ENCODE measurements around the gene SEC23A.
A peak's percentile ranks its signal among the peaks of the same experiment; 100 is the strongest.
"Not testable (repeated sequence)": the region's sequence is repeated elsewhere in the genome, so short reads cannot be mapped to it uniquely, and the experiment has no call there.

The SEC23A gene

GRCh38 chr14:39080886-39081285, 22.1 kb downstream of the SEC23A start:
- DNase-seq (ENCODE audit: low read depth in 1 of 2, low spot score in 1 of 2) = no peak
- in situ Hi-C loops (cut with HindIII; ENCODE audit: low pct_unique_long_range_greater_than_20kb, low sequenced_read_pairs) = no loop called here
- no peak for TF ChIP-seq JUND (IDR thresholded peaks at IDR 0.05; ENCODE audit: low read depth)

GRCh38 chr14:39071096-39071495, 31.9 kb downstream of the SEC23A start:
- no peak for TF ChIP-seq JUND (IDR thresholded peaks at IDR 0.05; ENCODE audit: low read depth)
- DNase-seq (ENCODE audit: low read depth in 1 of 2, low spot score in 1 of 2) = no peak
- in situ Hi-C loops (cut with HindIII; ENCODE audit: low pct_unique_long_range_greater_than_20kb, low sequenced_read_pairs) = no loop called here

- DNase-seq (ENCODE audit: low read depth in 1 of 2, low spot score in 1 of 2) = no peak
Observed at GRCh38 chr14:39069923-39070322, 33.1 kb downstream of the SEC23A start.

DNA sequence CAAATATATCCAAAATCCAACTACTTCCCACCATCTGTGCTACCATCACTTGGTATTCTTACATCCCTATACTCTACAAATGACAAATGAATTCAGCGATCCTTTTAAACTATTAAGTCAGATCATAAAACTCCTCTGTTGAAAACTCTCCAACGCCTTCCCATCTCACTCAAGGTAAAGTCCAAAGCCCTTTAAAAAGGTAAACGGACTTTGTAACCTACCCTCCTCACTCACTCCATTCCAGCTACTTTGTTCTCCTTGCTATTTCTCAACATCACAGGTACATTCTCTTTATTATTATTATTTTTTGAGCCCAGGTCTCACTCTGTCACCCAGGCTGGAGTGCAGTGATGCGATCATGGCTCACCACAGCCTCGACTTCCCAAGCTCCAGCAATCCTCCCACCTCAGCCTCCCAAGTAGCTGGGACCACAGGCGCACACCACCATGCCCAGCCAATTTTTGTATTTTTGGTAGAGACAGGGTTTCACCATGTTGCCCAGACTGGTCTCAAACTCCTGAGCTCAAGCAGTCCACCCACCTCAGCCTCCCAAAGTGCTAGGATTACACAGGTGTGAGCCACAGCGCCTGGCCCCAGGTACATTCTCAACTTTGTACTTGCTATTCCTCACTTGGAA, 33.7 kb downstream of the SEC23A start:
- in situ Hi-C loops (cut with HindIII; ENCODE audit: low pct_unique_long_range_greater_than_20kb, low sequenced_read_pairs); DNase-seq (ENCODE audit: low read depth in 1 of 2, low spot score in 1 of 2): not testable (repeated sequence)

More at GRCh38 chr14:39069923-39070322, 33.1 kb downstream of the SEC23A start:
- TF ChIP-seq JUND (IDR thresholded peaks at IDR 0.05; ENCODE audit: low read depth) = no peak
- in situ Hi-C loops (cut with HindIII; ENCODE audit: low pct_unique_long_range_greater_than_20kb, low sequenced_read_pairs) = no loop called here

- TF ChIP-seq JUND (IDR thresholded peaks at IDR 0.05; ENCODE audit: low read depth) = no peak
- no peak for DNase-seq (ENCODE audit: low read depth in 1 of 2, low spot score in 1 of 2)
- in situ Hi-C loops (cut with HindIII; ENCODE audit: low pct_unique_long_range_greater_than_20kb, low sequenced_read_pairs) = no loop called here
Observed at GRCh38 chr14:39060818-39061437, 42.1 kb downstream of the SEC23A start.

DNA sequence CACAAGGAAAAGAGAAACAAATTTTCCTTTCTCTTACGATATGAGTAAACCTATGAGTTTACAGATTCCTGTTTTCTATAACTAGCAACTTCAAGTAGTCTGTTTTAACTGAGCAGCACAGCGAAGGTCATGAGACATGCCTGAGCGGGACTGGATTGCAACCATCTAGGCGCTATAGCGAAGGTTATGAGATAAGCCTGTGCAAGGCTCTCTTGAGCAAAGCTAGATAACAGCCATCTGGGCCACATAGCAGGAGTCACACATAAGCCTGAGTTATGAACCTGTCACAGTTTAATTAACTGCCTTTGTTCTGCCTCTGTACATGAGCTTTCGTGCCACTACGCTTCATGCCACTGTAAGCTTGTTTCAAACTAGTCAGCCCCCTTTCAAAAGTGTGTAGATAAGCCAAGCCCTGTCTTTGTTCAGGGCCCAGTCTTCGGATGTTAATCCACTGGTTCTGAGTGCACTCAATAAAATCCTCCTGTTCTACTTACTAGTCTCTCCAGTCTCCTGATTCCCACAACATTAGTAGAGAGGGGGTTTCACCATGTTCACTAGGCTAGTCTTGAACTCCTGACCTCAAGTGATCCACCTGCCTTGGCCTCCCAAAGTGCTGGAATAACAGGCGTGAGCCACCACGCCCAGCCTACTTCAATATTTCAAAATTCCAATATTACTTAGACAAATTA, 47.1 kb downstream of the SEC23A start:
- no peak for TF ChIP-seq JUND (IDR thresholded peaks at IDR 0.05; ENCODE audit: low read depth)
- DNase-seq (ENCODE audit: low read depth in 1 of 2, low spot score in 1 of 2) = peak in 1 of 2 experiments; percentile 17
- in situ Hi-C loops (cut with HindIII; ENCODE audit: low pct_unique_long_range_greater_than_20kb, low sequenced_read_pairs) = no loop called here

- in situ Hi-C loops (cut with HindIII; ENCODE audit: low pct_unique_long_range_greater_than_20kb, low sequenced_read_pairs); DNase-seq (ENCODE audit: low read depth in 1 of 2, low spot score in 1 of 2): not testable (repeated sequence)
Observed at GRCh38 chr14:39052869-39053454, 50.1 kb downstream of the SEC23A start.

DNA sequence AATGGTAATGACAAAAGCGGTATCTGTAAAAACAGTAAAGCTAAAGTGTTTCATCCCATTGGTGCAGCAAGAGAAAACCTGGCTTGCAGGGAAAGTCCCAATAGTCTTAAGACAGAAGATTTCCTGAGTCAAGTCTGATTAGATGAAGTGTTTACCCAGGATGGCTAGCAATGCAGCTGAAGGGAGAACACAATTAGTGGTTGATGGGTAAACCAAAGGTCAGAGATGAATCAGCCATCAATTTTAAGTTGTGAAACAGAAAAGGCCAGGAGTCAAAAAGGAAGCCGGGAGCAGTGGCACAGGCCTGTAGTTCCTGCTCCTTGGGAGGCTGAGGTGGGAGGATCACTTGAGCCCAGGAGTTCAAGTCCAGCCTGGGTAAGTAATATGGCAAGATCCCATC, 52.6 kb downstream of the SEC23A start:
- in situ Hi-C loops (cut with HindIII; ENCODE audit: low pct_unique_long_range_greater_than_20kb, low sequenced_read_pairs) = no loop called here
- TF ChIP-seq JUND (IDR thresholded peaks at IDR 0.05; ENCODE audit: low read depth) = no peak
- DNase-seq (ENCODE audit: low read depth in 1 of 2, low spot score in 1 of 2) = no peak

DNA sequence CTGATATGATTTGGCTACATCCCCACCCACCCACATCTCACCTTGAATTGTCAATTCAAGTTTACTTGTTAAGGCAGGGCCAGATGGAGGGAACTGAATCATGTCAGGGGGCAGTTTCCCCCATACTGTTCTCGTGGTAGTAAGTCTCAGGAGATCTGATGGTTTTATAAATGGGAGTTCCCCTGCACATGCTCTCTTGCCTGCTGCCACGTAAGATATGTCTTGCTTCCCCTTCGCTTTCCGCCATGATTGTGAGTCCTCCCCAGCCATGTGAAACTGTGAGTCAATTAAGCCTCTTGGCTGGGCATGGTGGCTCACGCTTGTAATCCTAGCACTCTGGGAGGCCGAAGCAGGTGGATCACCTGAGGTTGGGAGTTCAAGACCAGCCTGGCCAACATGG, 57.1 kb downstream of the SEC23A start:
- in situ Hi-C loops (cut with HindIII; ENCODE audit: low pct_unique_long_range_greater_than_20kb, low sequenced_read_pairs); DNase-seq (ENCODE audit: low read depth in 1 of 2, low spot score in 1 of 2): not testable (repeated sequence)

GRCh38 chr14:39043352-39043943, 59.6 kb downstream of the SEC23A start:
- in situ Hi-C loops (cut with HindIII; ENCODE audit: low pct_unique_long_range_greater_than_20kb, low sequenced_read_pairs) = no loop called here

DNA sequence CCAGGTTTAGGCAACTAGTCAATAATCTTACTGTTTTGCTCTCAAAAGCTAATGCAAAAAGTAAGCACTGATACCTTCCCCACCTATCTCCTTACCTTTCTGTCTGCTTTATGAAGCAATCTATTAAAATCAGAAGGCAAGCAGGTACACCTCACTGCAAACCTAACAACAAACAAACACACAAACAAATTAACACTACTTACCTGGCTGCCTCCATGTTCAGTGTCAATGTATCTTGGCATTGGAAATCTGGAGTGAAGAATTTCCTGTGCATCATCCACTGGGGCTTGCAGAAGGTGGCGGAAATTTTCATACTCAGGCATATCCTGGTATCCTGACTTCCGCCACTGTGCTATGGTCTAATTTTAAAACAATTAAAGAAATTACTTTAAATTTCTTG, 62.5 kb downstream of the SEC23A start:
- in situ Hi-C loops (cut with HindIII; ENCODE audit: low pct_unique_long_range_greater_than_20kb, low sequenced_read_pairs) = no loop called here
- DNase-seq (ENCODE audit: low read depth in 1 of 2, low spot score in 1 of 2) = no peak
- TF ChIP-seq JUND (IDR thresholded peaks at IDR 0.05; ENCODE audit: low read depth) = no peak

More at GRCh38 chr14:39043352-39043943, 59.6 kb downstream of the SEC23A start:
- no peak for DNase-seq (ENCODE audit: low read depth in 1 of 2, low spot score in 1 of 2)
- TF ChIP-seq JUND (IDR thresholded peaks at IDR 0.05; ENCODE audit: low read depth) = no peak

GRCh38 chr14:39038542-39038941, 64.5 kb downstream of the SEC23A start:
- no peak for TF ChIP-seq JUND (IDR thresholded peaks at IDR 0.05; ENCODE audit: low read depth)
- in situ Hi-C loops (cut with HindIII; ENCODE audit: low pct_unique_long_range_greater_than_20kb, low sequenced_read_pairs) = no loop called here
- DNase-seq (ENCODE audit: low read depth in 1 of 2, low spot score in 1 of 2) = no peak

DNA sequence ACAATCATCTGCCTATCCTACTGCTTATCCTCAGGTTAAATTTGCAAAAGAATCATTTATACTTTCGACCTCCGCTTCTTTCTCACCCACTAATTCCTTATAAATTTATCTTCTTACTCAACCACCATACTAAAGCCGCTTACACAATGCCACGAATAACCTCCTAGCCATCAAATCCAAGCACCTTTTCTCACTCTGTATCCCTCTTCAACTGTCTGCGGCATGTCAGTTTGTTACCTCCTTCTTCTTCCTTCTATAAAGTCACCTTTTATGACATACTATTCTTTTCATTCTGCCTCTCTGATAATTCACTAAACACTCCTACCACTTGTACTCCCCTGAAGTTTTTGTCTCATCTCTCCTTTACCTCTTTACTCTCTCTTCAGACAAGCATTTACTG, 66.3 kb downstream of the SEC23A start:
- no peak for TF ChIP-seq JUND (IDR thresholded peaks at IDR 0.05; ENCODE audit: low read depth)
- DNase-seq (ENCODE audit: low read depth in 1 of 2, low spot score in 1 of 2) = no peak
- in situ Hi-C loops (cut with HindIII; ENCODE audit: low pct_unique_long_range_greater_than_20kb, low sequenced_read_pairs) = no loop called here
